Measurements from ENCODE around the gene RBM20.

- no peak for TF ChIP-seq CTCF (IDR thresholded peaks at IDR 0.05)
- no peak for TF ChIP-seq POLR2A (IDR thresholded peaks at IDR 0.05)
- no peak for TF ChIP-seq POLR2AphosphoS5 (IDR thresholded peaks at IDR 0.05)
Measured at GRCh38 chr10:110762849-110763211, 118.7 kb downstream of the RBM20 start.

All from suprapubic skin (tissue), 4 donors.